Breast epithelium (tissue), 4 donors: ENCODE measurements around the gene HIPK4. TPM values are rescaled to one million over a fixed set of nuclear protein-coding genes. Genes with fewer than 3 reads are reported as not detected.

Experiments
- DNase-seq, 2 donors: peaks; one replicate each; pipeline ENCODE4 v3.0.0-alpha.2; 2019; ENCODE audit warnings: low spot score in 2 of 2
- H3K27ac ChIP-seq, 2 donors: fragments of 200-600 bp; sonication (generic) in 1 of 2; one replicate each; pipeline ENCODE4 v1.5.1; 2016 to 2019; ENCODE audit warnings: mild to moderate bottlenecking in 1 of 2
- H3K27me3 ChIP-seq, 2 donors: fragments of 200-600 bp; sonication (generic) in 1 of 2; one replicate each; pipeline versions ENCODE4 v1.5.1 to v1.6.0; 2017 to 2019; ENCODE audit warnings: control low read depth in 1 of 2, mild to moderate bottlenecking in 1 of 2
- H3K36me3 ChIP-seq: fragments of 200-600 bp; one replicate; pipeline ENCODE4 v1.5.1; 2019
- H3K4me1 ChIP-seq, 2 donors: fragments of 200-600 bp; sonication (generic); one replicate each; pipeline ENCODE4 v1.5.1; 2016 to 2019; ENCODE audit warnings: control low read depth in 1 of 2
- H3K4me3 ChIP-seq, 3 donors: fragments of 200-600 bp; sonication (generic); 1 replicate in 2 of 3; 2 replicates in 1 of 3; pipeline ENCODE4 v1.5.1; 2016 to 2019; ENCODE audit warnings: mild to moderate bottlenecking in 3 of 3, moderate library complexity in 2 of 3
- H3K9me3 ChIP-seq, 2 donors: fragments of 200-600 bp; sonication (generic) in 1 of 2; one replicate each; pipeline ENCODE4 v1.5.1; 2016 to 2019; ENCODE audit warnings: control low read depth in 1 of 2
- CTCF ChIP-seq, 3 donors: fragments of 450-650 bp; IDR thresholded peaks; one replicate each; pipeline ENCODE4 v1.5.1; 2016 to 2017; ENCODE audit warnings: antibody characterized with exemption in 3 of 3, mild to moderate bottlenecking in 3 of 3, moderate library complexity in 3 of 3
- POLR2A ChIP-seq: fragments of 450-650 bp; IDR thresholded peaks from one replicate; pipeline ENCODE4 v1.6.1; 2016; ENCODE audit warnings: antibody characterized with exemption, mild to moderate bottlenecking, moderate library complexity
- POLR2AphosphoS5 ChIP-seq, 3 donors: sonication (generic); formaldehyde crosslinking; IDR thresholded peaks; one replicate each; pipeline ENCODE4 v1.6.1; 2017; ENCODE audit warnings: antibody characterized with exemption in 3 of 3
- intact Hi-C: fragments of 100-400 bp; cut with DNase I; formaldehyde crosslinking; loops from one replicate; pipeline ENCODE4 v1.15.1; 2023; ENCODE audit warnings: low total_unique reads
- total RNA-seq, 3 donors: library from RNA; depleted of rRNA; stranded (reverse); fragments of >200 nt; gene quantifications; one replicate each; pipeline ENCODE4 v1.1.0, GENCODE V29; 2016

Gene HIPK4
- total RNA-seq, 3 donors from 2014 or later, result 0.16 to 0.33 TPM; not detected in 1

DNA sequence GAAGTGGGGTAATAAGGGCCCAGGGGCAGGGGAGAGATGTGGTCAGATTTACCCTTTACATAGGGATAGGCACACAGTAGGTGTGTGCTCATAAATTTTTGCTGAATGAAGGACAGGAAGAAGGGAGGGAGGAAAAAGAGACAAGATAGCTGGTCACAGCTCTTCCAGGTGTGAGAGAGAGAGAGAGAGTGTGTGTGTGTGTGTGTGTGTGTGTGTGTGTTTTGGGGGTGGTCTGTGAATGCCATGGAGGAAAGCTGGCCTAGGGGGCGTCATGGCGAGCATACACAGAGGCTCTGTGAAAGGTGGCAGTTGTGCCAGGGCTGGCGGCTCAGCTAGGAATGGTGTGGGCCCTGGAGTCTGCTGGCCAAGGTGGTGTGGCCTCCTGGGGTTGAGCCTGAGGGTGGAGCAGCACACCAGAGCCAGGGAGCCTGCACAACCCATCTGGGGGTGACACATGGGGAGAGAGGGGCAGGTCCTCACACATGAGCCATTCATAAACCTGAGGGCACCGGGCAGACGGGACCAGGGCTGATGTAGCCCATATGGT is 29.2 kb upstream of the HIPK4 start:
- intact Hi-C loops, result no loop called here
- TF ChIP-seq POLR2AphosphoS5 (IDR thresholded peaks at IDR 0.05), result no peak
- TF ChIP-seq POLR2A, result no peak
- no peak for TF ChIP-seq CTCF (IDR thresholded peaks at IDR 0.05)
- peak overlapping the region; percentile 40 to 63 for H3K27ac ChIP-seq
- H3K36me3 ChIP-seq, result no peaks in the 10 kb centered on the region
- peaks cover 6 to 20% of the 10 kb centered on the region in 2 donors for H3K4me1 ChIP-seq
- no peaks in the 10 kb centered on the region for H3K27me3 ChIP-seq
- no peak for DNase-seq
- no peak overlapping the region for H3K4me3 ChIP-seq
- H3K9me3 ChIP-seq, result no peaks in the 10 kb centered on the region

GRCh38 chr19:40418040-40418439 is 28.1 kb upstream of the HIPK4 start:
- Histone ChIP-seq H3K27ac (peak overlapping the region; percentile 90 to 96), H3K36me3 (no peaks in the 10 kb centered on the region), H3K9me3 (no peaks in the 10 kb centered on the region), H3K27me3 (no peaks in the 10 kb centered on the region), H3K4me1 (peaks cover 5 to 13% of the 10 kb centered on the region in 2 donors), H3K4me3 (no peak overlapping the region)
- intact Hi-C loops, result no loop called here
- no peak for DNase-seq
- TF ChIP-seq CTCF (IDR thresholded peaks at IDR 0.05), result no peak
- no peak for TF ChIP-seq POLR2AphosphoS5 (IDR thresholded peaks at IDR 0.05)
- no peak for TF ChIP-seq POLR2A

- peaks cover 2 to 13% of the 10 kb centered on the region in 2 donors for H3K4me1 ChIP-seq
- H3K27me3 ChIP-seq, result no peaks in the 10 kb centered on the region
- H3K9me3 ChIP-seq, result no peaks in the 10 kb centered on the region
- peak overlapping the region in 1 of 3 donors; percentile 34 for H3K4me3 ChIP-seq
- no peaks in the 10 kb centered on the region for H3K36me3 ChIP-seq
- peak overlapping the region; percentile 90 to 96 for H3K27ac ChIP-seq
- intact Hi-C loops, result no loop called here
- no peak for DNase-seq
- TF ChIP-seq POLR2AphosphoS5 (IDR thresholded peaks at IDR 0.05) (no peak), POLR2A (no peak), CTCF (IDR thresholded peaks at IDR 0.05) (no peak)
Observed at GRCh38 chr19:40417643-40417981, 27.6 kb upstream of the HIPK4 start.

DNA sequence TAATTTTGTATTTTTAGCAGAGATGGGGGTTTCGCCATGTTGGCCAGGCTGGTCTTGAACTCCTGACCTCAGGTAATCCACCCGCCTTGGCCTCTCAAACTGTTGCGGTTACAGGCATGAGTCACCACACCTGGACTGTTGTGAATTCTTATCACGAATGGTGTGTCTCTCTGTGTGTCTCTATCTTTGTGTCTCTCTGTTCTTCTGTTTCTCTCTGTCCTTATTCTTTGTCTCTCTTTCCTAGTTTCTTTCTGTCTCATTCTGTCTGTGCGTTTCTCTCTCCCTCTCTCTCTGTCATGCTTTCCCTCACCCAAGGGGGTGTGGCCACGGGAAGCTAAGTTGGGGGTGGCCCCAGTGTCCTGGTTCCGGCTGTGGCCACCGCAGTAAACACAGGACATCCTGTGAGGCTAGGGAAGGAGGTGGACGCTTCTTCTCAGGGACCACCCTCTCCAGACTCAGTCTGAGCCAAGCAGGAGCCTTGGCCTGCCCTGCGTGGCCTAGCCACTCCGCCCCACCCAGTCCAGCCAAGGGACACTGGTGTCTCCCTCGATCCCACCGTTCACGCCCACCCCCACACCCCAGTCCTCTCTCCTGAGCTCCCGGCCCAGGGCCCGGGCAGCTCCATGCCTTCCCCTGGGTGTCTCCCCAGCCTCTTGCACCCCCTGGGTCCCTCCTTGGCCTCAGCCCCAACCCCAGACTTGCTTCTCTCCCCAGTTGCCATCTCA is 27.1 kb upstream of the HIPK4 start:
- no peak for TF ChIP-seq CTCF (IDR thresholded peaks at IDR 0.05)
- peak; percentile 17 to 68 (median 47) for TF ChIP-seq POLR2AphosphoS5 (IDR thresholded peaks at IDR 0.05)
- peak; percentile 50 for TF ChIP-seq POLR2A
- Histone ChIP-seq H3K36me3 (no peaks in the 10 kb centered on the region), H3K9me3 (no peaks in the 10 kb centered on the region), H3K4me1 (peaks cover 2 to 10% of the 10 kb centered on the region in 2 donors), H3K4me3 (peak overlapping the region in 1 of 3 donors; percentile 34), H3K27me3 (no peaks in the 10 kb centered on the region), H3K27ac (peak overlapping the region; percentile 90 to 96)
- intact Hi-C loops, result no loop called here
- DNase-seq, result peak in 1 of 2 donors; percentile 71

DNA sequence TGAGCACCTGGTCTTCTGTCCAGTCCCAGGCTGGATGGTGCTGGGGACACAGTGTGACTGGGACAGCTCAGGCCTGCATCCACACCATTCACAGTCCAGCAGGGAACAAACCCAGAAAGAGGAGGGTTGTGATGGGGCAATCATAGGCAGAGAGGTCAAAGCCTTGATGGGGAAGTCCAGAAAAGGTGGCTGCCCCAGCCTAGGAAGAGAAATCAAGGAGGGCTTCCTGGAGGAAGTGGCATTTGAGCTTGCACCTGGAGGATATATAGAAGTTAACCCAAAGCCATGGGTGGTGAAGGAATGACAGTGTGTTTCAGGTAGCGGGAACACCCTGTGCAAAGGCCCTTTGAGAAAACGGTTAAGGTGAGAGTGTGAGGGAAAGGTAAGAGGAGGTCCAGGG is 25.8 kb upstream of the HIPK4 start:
- Histone ChIP-seq H3K4me3 (no peak overlapping the region), H3K36me3 (no peaks in the 10 kb centered on the region), H3K9me3 (no peaks in the 10 kb centered on the region), H3K27ac (peak overlapping the region in 1 of 2 donors; percentile 90), H3K27me3 (no peaks in the 10 kb centered on the region), H3K4me1 (peaks cover 0 to 7% of the 10 kb centered on the region in 2 donors)
- no peak for TF ChIP-seq POLR2AphosphoS5 (IDR thresholded peaks at IDR 0.05)
- TF ChIP-seq CTCF (IDR thresholded peaks at IDR 0.05), result no peak
- no peak for TF ChIP-seq POLR2A
- no peak for DNase-seq
- intact Hi-C loops, result no loop called here
